Ovary (tissue), 3 donors: ENCODE data around the gene LOXL1.

Source experiments
- EP300 ChIP-seq: sonication (generic); formaldehyde crosslinking; IDR thresholded peaks from one replicate; pipeline ENCODE4 v1.6.1; 2017; ENCODE audit warnings: antibody characterized with exemption
- POLR2A ChIP-seq: fragments of 450-650 bp; IDR thresholded peaks from one replicate; pipeline ENCODE4 v1.6.1; 2017; ENCODE audit warnings: antibody characterized with exemption, mild to moderate bottlenecking, moderate library complexity
- TF ChIP-seq, protein P1 (sequence below), 3 donors: fragments of 450-650 bp in 2 of 3; fragments of 200-600 bp in 1 of 3; IDR thresholded peaks; one replicate each; pipeline versions ENCODE4 v1.5.1 to v1.8.0; 2016 to 2022; ENCODE audit warnings: antibody characterized with exemption in 3 of 3, mild to moderate bottlenecking in 1 of 3
- donor health status: DM: no; HTN: no; CAD: no.

DNA sequence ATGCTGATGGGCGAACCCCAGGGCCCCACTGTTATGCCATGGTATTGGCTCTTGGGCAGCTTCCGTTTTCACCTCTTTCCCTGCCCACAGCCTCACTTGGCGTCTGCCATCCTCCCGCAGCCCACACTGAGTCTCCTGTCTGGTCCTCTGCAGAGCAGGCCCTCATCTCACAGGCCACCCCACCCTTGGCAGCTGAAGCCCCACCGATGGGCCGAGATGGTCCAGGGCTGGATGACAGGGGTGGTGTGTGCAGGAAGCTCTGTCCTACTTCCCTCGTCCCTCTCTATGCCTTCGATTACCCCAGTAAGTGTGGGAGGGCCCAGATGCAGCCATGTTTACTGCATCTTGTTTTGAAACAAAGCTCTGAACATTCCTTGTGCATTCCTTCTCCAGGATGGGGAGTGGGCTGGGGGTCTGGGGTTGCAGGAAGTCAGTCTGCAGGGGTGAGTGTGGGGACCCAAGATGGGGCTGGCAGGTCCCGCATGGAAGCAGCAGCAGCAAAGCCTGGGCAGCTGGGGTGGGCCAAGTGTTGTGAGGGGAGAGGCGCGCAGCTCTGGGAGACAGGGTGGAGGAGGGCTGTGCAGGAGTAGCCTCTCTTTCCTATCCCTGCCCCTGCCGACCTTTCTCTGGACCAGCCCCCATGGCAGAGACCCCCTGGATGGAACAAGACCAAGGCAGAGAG lies 32.0 kb upstream of the LOXL1 start:
- TF ChIP-seq, protein P1, sequence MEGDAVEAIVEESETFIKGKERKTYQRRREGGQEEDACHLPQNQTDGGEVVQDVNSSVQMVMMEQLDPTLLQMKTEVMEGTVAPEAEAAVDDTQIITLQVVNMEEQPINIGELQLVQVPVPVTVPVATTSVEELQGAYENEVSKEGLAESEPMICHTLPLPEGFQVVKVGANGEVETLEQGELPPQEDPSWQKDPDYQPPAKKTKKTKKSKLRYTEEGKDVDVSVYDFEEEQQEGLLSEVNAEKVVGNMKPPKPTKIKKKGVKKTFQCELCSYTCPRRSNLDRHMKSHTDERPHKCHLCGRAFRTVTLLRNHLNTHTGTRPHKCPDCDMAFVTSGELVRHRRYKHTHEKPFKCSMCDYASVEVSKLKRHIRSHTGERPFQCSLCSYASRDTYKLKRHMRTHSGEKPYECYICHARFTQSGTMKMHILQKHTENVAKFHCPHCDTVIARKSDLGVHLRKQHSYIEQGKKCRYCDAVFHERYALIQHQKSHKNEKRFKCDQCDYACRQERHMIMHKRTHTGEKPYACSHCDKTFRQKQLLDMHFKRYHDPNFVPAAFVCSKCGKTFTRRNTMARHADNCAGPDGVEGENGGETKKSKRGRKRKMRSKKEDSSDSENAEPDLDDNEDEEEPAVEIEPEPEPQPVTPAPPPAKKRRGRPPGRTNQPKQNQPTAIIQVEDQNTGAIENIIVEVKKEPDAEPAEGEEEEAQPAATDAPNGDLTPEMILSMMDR (IDR thresholded peaks at IDR 0.05), result no peak
- TF ChIP-seq POLR2A, result no peak
- no peak for TF ChIP-seq EP300
